HEK293 (cell line): ENCODE data around the gene ZC3H10.

Source experiments
- CTCF ChIA-PET: fragments of 350-600 bp; formaldehyde crosslinking; extraction: SDS; loops from one replicate; lab custom pipeline; 2021; ENCODE audit warnings: antibody characterized with exemption; lab: Yijun Ruan, JAX
- POLR2A ChIA-PET: fragments of 300-600 bp; formaldehyde crosslinking; extraction: SDS; loops from one replicate; lab custom pipeline; 2020; ENCODE audit warnings: antibody characterized with exemption, inconsistent platforms; lab: Yijun Ruan, JAX
- H3K27ac ChIP-seq: fragments of 200-500 bp; sonication (Bioruptor generic); 2 replicates; pipeline ENCODE4 v1.5.1; 2014; ENCODE audit warnings: low read depth, low read length, control low read depth, inconsistent platforms; ENCODE audit errors: extremely low read depth
- H3K36me3 ChIP-seq, 2 experiments: fragments of 200-500 bp in 1 of 2; sonication (Bioruptor generic) in 1 of 2; 1 replicate in 1 of 2; 2 replicates in 1 of 2; pipeline ENCODE4 v1.5.1; 2014 to 2017; ENCODE audit warnings: inconsistent platforms in 2 of 2, low read length in 2 of 2; ENCODE audit not compliant: control insufficient read depth in 2 of 2, insufficient read depth in 1 of 2
- H3K4me1 ChIP-seq: fragments of 200-500 bp; sonication (Bioruptor generic); 2 replicates; pipeline ENCODE4 v1.5.1; 2014; ENCODE audit warnings: mild to moderate bottlenecking, low read length, inconsistent platforms; ENCODE audit not compliant: control insufficient read depth, insufficient read depth
- H3K4me3 ChIP-seq: 2 replicates; pipeline ENCODE4 v1.5.1; 2011; ENCODE audit warnings: low read depth, mild to moderate bottlenecking, control low read depth, low read length, moderate library complexity
- H3K9me3 ChIP-seq: fragments of 200-500 bp; sonication (Bioruptor generic); 2 replicates; pipeline ENCODE4 v1.5.1; 2014; ENCODE audit warnings: low read depth, low read length, inconsistent platforms; ENCODE audit not compliant: control insufficient read depth, insufficient read depth
- RBAK ChIP-seq: fragments of 450-650 bp; formaldehyde crosslinking; IDR thresholded peaks from 2 replicates; pipeline ENCODE4 v1.5.1; 2016; ENCODE audit warnings: missing biosample characterization, missing genetic modification characterization
- SCRT2 ChIP-seq: fragments of 450-650 bp; formaldehyde crosslinking; IDR thresholded peaks from 2 replicates; pipeline ENCODE4 v1.5.1; 2016; ENCODE audit warnings: missing biosample characterization, missing genetic modification characterization
- TCF7L2 ChIP-seq: IDR thresholded peaks from 2 replicates; pipeline ENCODE4 v1.6.1; 2011; ENCODE audit warnings: low read depth, mild to moderate bottlenecking, inconsistent platforms, low read length, moderate library complexity, borderline replicate concordance
- ZBTB8A ChIP-seq: fragments of 450-650 bp; formaldehyde crosslinking; IDR thresholded peaks from 2 replicates; pipeline ENCODE4 v1.5.1; 2016; ENCODE audit warnings: missing biosample characterization, missing genetic modification characterization
- ZFP41 ChIP-seq: fragments of 450-650 bp; formaldehyde crosslinking; IDR thresholded peaks from 2 replicates; pipeline ENCODE4 v1.5.1; 2016; ENCODE audit warnings: missing biosample characterization, missing genetic modification characterization, borderline replicate concordance
- ZFP69B ChIP-seq: fragments of 450-650 bp; formaldehyde crosslinking; IDR thresholded peaks from 2 replicates; pipeline ENCODE4 v1.5.1; 2016; ENCODE audit warnings: missing biosample characterization, missing genetic modification characterization
- ZNF112 ChIP-seq: fragments of 450-650 bp; formaldehyde crosslinking; IDR thresholded peaks from 2 replicates; pipeline ENCODE4 v1.5.0; 2017; ENCODE audit warnings: missing biosample characterization, missing genetic modification characterization
- ZNF114 ChIP-seq: fragments of 450-650 bp; formaldehyde crosslinking; IDR thresholded peaks from 2 replicates; pipeline ENCODE4 v1.5.0; 2017; ENCODE audit warnings: missing biosample characterization, missing genetic modification characterization
- ZNF169 ChIP-seq: fragments of 450-650 bp; formaldehyde crosslinking; IDR thresholded peaks from 2 replicates; pipeline ENCODE4 v1.5.1; 2016; ENCODE audit warnings: missing biosample characterization, missing genetic modification characterization
- ZNF2 ChIP-seq: fragments of 450-650 bp; formaldehyde crosslinking; IDR thresholded peaks from 2 replicates; pipeline ENCODE4 v1.5.1; 2016; ENCODE audit warnings: missing biosample characterization, missing genetic modification characterization
- ZNF239 ChIP-seq: fragments of 450-650 bp; formaldehyde crosslinking; IDR thresholded peaks from 2 replicates; pipeline ENCODE4 v1.5.1; 2016; ENCODE audit warnings: missing biosample characterization, missing genetic modification characterization
- ZNF311 ChIP-seq: fragments of 450-650 bp; formaldehyde crosslinking; IDR thresholded peaks from 2 replicates; pipeline ENCODE4 v1.5.1; 2017; ENCODE audit warnings: missing biosample characterization, missing genetic modification characterization, borderline replicate concordance
- ZNF324 ChIP-seq: fragments of 450-650 bp; formaldehyde crosslinking; IDR thresholded peaks from 2 replicates; pipeline ENCODE4 v1.5.1; 2016; ENCODE audit warnings: missing biosample characterization, missing genetic modification characterization
- ZNF335 ChIP-seq: fragments of 450-650 bp; formaldehyde crosslinking; conservative IDR thresholded peaks from 2 replicates; pipeline ENCODE4 v1.5.1; 2016; ENCODE audit warnings: missing biosample characterization, missing genetic modification characterization
- ZNF37A ChIP-seq: fragments of 450-650 bp; IDR thresholded peaks from 2 replicates; pipeline ENCODE4 v1.5.1; 2018; ENCODE audit warnings: missing biosample characterization, missing genetic modification characterization
- ZNF530 ChIP-seq: fragments of 450-650 bp; formaldehyde crosslinking; IDR thresholded peaks from 2 replicates; pipeline ENCODE4 v1.5.1; 2016; ENCODE audit warnings: low read depth, missing biosample characterization, missing genetic modification characterization
- ZNF544 ChIP-seq: fragments of 450-650 bp; formaldehyde crosslinking; IDR thresholded peaks from 2 replicates; pipeline ENCODE4 v1.5.0; 2017; ENCODE audit warnings: missing biosample characterization, missing genetic modification characterization
- ZNF549 ChIP-seq: fragments of 450-650 bp; IDR thresholded peaks from 2 replicates; pipeline ENCODE4 v1.5.1; 2018; ENCODE audit warnings: missing biosample characterization, missing genetic modification characterization, mild to moderate bottlenecking, inconsistent platforms, moderate library complexity
- ZNF560 ChIP-seq: fragments of 450-650 bp; formaldehyde crosslinking; IDR thresholded peaks from 2 replicates; pipeline ENCODE4 v1.5.1; 2017; ENCODE audit warnings: missing biosample characterization, missing genetic modification characterization, borderline replicate concordance
- ZXDB ChIP-seq: fragments of 450-650 bp; formaldehyde crosslinking; IDR thresholded peaks from 2 replicates; pipeline ENCODE4 v1.5.1; 2016; ENCODE audit warnings: missing biosample characterization, missing genetic modification characterization
- TF ChIP-seq, protein P1 (sequence below): fragments of 450-650 bp; formaldehyde crosslinking; optimal IDR thresholded peaks from 2 replicates; pipeline ENCODE3; 2016; ENCODE audit warnings: missing biosample characterization, mild to moderate bottlenecking, missing genetic modification characterization
- TF ChIP-seq, protein P2 (sequence below): fragments of 450-650 bp; formaldehyde crosslinking; IDR thresholded peaks from 2 replicates; pipeline ENCODE4; 2016; ENCODE audit warnings: missing biosample characterization, missing genetic modification characterization
- TF ChIP-seq, protein P3 (sequence below): fragments of 450-650 bp; formaldehyde crosslinking; IDR thresholded peaks from 2 replicates; pipeline ENCODE4 v1.5.1; 2016; ENCODE audit warnings: missing biosample characterization, missing genetic modification characterization
- TF ChIP-seq, protein P4 (sequence below): fragments of 450-650 bp; IDR thresholded peaks from 2 replicates; pipeline ENCODE4 v1.5.1; 2018; ENCODE audit warnings: missing biosample characterization, mild to moderate bottlenecking, missing genetic modification characterization
- TF ChIP-seq, protein P5 (sequence below): sonication (generic); formaldehyde crosslinking; IDR thresholded peaks from 2 replicates; pipeline ENCODE4 v1.8.1; 2022; ENCODE audit warnings: mild to moderate bottlenecking, moderate library complexity, missing genetic modification reagents
- TF ChIP-seq, protein P6 (sequence below): fragments of 450-650 bp; formaldehyde crosslinking; IDR thresholded peaks from 2 replicates; pipeline ENCODE4 v1.5.1; 2016; ENCODE audit warnings: missing biosample characterization, missing genetic modification characterization

The ZC3H10 gene

DNA sequence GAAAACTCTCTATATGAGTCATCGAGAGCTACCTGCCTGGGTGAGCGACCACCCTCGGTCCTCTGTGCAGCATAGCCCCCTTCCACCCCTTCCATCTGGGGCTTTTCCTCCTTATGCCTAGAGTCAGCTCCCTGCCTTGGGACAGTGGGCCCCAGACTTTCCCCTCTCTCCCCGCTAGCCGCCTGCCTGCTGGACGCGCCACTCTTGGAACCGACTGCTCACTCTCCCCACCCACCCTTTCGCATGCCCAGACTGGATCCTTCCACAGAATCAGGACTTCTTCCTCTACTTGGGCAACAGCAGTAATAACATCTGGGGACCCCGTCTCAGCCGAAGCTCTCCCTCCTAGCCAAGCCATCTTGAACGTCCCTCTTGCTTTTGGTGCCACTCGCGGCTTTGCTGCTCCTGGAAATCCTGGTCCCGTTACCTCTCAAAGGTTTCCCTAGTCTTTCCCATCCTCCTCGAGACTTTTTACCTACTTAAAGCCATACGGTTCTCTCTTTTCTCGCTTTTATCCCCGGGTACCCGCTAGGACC is 10.7 kb downstream of the ZC3H10 start (continued):
- TF ChIP-seq, protein P1, sequence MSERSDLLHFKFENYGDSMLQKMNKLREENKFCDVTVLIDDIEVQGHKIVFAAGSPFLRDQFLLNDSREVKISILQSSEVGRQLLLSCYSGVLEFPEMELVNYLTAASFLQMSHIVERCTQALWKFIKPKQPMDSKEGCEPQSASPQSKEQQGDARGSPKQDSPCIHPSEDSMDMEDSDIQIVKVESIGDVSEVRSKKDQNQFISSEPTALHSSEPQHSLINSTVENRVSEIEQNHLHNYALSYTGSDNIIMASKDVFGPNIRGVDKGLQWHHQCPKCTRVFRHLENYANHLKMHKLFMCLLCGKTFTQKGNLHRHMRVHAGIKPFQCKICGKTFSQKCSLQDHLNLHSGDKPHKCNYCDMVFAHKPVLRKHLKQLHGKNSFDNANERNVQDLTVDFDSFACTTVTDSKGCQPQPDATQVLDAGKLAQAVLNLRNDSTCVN (tag by site-specific recombination), result peak; percentile 12
- TF ChIP-seq, protein P2, sequence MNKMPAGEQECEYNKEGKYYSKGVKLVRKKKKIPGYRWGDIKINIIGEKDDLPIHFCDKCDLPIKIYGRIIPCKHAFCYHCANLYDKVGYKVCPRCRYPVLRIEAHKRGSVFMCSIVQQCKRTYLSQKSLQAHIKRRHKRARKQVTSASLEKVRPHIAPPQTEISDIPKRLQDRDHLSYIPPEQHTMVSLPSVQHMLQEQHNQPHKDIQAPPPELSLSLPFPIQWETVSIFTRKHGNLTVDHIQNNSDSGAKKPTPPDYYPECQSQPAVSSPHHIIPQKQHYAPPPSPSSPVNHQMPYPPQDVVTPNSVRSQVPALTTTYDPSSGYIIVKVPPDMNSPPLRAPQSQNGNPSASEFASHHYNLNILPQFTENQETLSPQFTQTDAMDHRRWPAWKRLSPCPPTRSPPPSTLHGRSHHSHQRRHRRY, result no peak
- TF ChIP-seq ZNF549 (tag by site-specific recombination) (no peak), ZNF560 (tag by site-specific recombination) (no peak), ZFP69B (tag by site-specific recombination) (peak; percentile 80), ZNF335 (tag by site-specific recombination) (peak; percentile 72), SCRT2 (tag by site-specific recombination) (no peak), RBAK (tag by site-specific recombination) (no peak)

DNA sequence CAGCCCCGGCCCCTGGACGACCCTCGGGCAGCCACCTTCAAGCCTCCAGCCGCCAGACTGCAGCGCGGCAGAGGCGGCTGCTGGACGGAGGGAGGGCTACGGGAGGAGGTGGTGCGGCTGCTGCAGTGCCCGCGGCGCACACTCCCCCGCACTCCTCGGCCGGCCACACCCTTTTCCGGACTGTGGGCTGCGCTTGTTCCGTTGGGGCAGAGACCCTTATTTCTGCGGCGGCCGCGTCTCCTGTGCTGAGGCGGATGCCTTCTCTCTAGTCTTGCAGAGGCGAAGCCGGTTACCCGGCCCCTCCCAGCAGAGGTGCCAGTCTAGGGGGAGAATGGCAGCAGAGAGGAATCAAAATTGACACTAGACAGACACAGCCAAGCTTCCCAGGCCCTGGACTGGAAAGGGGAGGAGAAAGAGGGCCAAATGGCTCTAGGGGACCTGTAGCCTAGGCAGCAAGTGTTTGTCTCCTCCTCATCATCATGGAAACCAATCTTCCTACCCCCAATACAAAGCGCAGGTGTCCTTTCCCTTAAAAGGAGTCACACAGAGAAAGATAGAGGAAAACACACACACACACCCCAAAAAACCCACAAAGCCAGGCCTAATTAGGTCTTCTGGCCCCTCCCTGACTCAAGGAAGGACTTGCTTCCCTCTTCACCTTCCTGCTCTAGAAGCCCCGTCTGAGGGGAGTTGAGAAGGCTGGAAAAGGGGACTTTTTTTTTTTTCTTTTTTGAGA is 11.3 kb downstream of the ZC3H10 start:
- Histone ChIP-seq H3K27ac (peak overlapping the region; percentile 57; the same call in 1 of the 2 replicates), H3K4me1 (peaks cover 9% of the 10 kb centered on the region), H3K9me3 (no peaks in the 10 kb centered on the region), H3K4me3 (peak overlapping the region; percentile 80), H3K36me3 (peaks cover 15 to 43% of the 10 kb centered on the region in 2 experiments; a peak in 2 of 3 replicates)
- POLR2A ChIA-PET, result interaction anchor here (1.0 to 3.8 kb wide), 7 partner anchors 11 to 93 kb away, joined by 3 to 99 read pairs (median 27); partner anchors contain the start of genes MYL6, PA2G4, RNF41 and RPL41
- CTCF ChIA-PET, result interaction anchor here (1.0 to 6.8 kb wide), 6 partner anchors 11 to 129 kb away, joined by 3 to 65 read pairs (median 12); partner anchors contain the start of genes MYL6, SMARCC2 and ZC3H10
- TF ChIP-seq ZXDB (tag by site-specific recombination) (no peak), ZNF2 (tag by site-specific recombination) (peak; percentile 41; the same call in 1 of the 2 replicates), ZNF37A (no peak), ZNF112 (tag by site-specific recombination) (no peak), ZNF114 (tag by site-specific recombination) (no peak), ZNF239 (no peak), TCF7L2 (no peak), ZFP41 (tag by site-specific recombination) (no peak), ZNF530 (tag by site-specific recombination) (no peak), ZNF169 (tag by site-specific recombination) (no peak), ZNF324 (no peak), ZNF311 (tag by site-specific recombination) (no peak), ZBTB8A (tag by site-specific recombination) (peak; percentile 51; the same call in 1 of the 2 replicates), ZNF544 (tag by site-specific recombination) (no peak)
- TF ChIP-seq, protein P3, sequence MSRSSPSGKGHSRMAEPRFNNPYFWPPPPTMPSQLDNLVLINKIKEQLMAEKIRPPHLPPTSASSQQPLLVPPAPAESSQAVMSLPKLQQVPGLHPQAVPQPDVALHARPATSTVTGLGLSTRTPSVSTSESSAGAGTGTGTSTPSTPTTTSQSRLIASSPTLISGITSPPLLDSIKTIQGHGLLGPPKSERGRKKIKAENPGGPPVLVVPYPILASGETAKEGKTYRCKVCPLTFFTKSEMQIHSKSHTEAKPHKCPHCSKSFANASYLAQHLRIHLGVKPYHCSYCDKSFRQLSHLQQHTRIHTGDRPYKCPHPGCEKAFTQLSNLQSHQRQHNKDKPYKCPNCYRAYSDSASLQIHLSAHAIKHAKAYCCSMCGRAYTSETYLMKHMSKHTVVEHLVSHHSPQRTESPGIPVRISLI, result no peak
- TF ChIP-seq, protein P4, sequence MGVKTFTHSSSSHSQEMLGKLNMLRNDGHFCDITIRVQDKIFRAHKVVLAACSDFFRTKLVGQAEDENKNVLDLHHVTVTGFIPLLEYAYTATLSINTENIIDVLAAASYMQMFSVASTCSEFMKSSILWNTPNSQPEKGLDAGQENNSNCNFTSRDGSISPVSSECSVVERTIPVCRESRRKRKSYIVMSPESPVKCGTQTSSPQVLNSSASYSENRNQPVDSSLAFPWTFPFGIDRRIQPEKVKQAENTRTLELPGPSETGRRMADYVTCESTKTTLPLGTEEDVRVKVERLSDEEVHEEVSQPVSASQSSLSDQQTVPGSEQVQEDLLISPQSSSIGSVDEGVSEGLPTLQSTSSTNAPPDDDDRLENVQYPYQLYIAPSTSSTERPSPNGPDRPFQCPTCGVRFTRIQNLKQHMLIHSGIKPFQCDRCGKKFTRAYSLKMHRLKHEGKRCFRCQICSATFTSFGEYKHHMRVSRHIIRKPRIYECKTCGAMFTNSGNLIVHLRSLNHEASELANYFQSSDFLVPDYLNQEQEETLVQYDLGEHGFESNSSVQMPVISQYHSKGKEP (tag by site-specific recombination), result peak; percentile 50; the same call in 1 of the 2 replicates
- TF ChIP-seq, protein P5, sequence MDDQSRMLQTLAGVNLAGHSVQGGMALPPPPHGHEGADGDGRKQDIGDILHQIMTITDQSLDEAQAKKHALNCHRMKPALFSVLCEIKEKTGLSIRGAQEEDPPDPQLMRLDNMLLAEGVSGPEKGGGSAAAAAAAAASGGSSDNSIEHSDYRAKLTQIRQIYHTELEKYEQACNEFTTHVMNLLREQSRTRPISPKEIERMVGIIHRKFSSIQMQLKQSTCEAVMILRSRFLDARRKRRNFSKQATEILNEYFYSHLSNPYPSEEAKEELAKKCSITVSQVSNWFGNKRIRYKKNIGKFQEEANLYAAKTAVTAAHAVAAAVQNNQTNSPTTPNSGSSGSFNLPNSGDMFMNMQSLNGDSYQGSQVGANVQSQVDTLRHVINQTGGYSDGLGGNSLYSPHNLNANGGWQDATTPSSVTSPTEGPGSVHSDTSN (CRISPR knock-in tag), result no peak
- TF ChIP-seq, protein P6, sequence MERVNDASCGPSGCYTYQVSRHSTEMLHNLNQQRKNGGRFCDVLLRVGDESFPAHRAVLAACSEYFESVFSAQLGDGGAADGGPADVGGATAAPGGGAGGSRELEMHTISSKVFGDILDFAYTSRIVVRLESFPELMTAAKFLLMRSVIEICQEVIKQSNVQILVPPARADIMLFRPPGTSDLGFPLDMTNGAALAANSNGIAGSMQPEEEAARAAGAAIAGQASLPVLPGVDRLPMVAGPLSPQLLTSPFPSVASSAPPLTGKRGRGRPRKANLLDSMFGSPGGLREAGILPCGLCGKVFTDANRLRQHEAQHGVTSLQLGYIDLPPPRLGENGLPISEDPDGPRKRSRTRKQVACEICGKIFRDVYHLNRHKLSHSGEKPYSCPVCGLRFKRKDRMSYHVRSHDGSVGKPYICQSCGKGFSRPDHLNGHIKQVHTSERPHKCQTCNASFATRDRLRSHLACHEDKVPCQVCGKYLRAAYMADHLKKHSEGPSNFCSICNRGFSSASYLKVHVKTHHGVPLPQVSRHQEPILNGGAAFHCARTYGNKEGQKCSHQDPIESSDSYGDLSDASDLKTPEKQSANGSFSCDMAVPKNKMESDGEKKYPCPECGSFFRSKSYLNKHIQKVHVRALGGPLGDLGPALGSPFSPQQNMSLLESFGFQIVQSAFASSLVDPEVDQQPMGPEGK (tag by site-specific recombination), result peak; percentile 59
